Limb (tissue), 2 donors: ENCODE data around the gene ELOVL2.
A peak's percentile ranks its signal among the peaks of the same experiment; 100 is the strongest.
"Not testable (repeated sequence)": the region's sequence is repeated elsewhere in the genome, so short reads cannot be mapped to it uniquely, and the experiment has no call there.

ENCODE experiments used
- DNase-seq, 2 donors: peaks; one replicate each; pipeline ENCODE4 v3.0.0-alpha.2; 2016; ENCODE audit errors: extremely low spot score in 2 of 2

ELOVL2 gene

GRCh38 chr6:11023032-11023431, 21.1 kb downstream of the ELOVL2 start:
- no peak for DNase-seq

GRCh38 chr6:11021714-11022113, 22.4 kb downstream of the ELOVL2 start:
- no peak for DNase-seq

GRCh38 chr6:11021003-11021402, 23.1 kb downstream of the ELOVL2 start:
- DNase-seq, result no peak

DNA sequence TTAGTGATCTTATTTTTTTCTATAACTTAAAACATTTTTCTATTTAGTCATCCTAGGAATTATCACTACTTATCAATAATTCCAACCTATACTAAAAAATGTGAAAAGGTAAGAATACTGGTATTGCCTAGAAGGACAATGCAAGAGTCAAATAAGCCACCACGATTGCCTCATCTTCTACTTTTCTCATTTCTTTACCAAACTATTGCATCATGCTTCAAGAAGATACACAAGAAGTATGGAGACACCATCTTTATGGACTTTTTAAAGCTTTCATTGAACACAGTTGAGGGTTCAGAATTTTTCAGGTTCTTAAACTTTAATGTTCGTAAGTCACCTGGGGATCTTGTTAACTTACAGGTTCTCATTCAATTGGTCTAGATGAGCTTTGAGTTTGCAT, 25.9 kb downstream of the ELOVL2 start:
- no peak for DNase-seq

DNA sequence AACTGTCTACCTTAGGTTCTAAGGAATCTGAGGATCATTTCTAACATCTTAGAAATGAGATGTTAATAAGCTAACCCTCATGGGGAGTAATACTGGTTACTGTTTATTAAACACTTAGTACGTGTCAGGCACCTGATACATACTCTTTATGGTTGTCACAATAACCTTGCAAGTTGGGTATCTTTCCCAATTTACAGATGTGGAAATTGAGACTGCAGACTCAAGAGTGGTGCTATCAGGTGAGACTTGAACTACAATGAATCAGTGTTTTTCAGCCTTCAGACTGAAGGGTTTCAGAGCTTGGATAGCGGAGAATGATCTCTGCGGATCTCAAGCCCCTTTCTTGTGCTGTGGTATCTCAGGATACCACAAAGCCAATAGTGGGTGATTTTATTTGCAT, 27.0 kb downstream of the ELOVL2 start:
- no peak for DNase-seq

DNA sequence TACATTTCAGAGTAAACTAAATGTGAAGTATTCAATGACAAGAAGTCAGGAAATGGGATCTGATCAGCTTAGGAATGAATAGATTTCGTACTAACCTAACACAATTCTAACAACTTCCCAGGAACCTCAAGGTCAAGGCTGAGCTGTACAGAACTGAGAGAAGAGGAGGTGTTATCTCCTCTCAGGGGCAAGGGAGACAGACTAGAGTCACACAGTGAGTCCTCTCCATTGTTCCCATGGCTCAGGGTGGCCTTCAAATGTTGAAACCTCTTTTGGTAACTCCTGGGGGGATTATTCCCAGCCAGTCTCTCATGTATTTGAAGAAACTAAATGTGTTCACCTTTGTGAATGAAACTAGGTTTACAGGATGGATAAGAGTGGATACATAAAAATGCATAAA, 27.7 kb downstream of the ELOVL2 start:
- DNase-seq, result no peak

- no peak for DNase-seq
Measured at GRCh38 chr6:11015102-11015501, 29.0 kb downstream of the ELOVL2 start.

GRCh38 chr6:11013721-11014070, 30.4 kb downstream of the ELOVL2 start:
- DNase-seq, result no peak

- no peak for DNase-seq
Measured at GRCh38 chr6:11012976-11013720, 31.0 kb downstream of the ELOVL2 start.

DNA sequence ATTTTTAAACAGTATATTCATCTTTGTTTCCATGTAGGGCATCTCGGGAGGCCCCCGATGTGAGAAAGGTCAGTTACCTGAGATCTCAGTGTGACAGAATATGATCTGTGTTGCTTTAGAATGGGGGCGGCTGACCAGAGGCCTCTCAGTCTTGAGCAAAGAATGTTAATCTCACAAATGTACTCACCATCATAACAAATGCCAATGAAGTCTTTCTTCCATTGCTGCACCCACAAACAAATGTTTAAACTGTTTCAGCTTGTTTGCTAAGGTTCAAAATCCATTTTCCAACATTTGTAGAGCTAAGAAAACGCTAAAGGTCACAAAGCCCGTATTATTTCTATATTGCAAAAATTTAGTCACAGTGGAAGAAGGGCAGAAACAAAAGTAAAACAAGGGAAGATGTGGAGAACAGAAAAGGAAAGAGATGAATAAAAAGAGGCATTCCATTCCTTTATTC, 31.8 kb downstream of the ELOVL2 start:
- DNase-seq, result no peak

DNA sequence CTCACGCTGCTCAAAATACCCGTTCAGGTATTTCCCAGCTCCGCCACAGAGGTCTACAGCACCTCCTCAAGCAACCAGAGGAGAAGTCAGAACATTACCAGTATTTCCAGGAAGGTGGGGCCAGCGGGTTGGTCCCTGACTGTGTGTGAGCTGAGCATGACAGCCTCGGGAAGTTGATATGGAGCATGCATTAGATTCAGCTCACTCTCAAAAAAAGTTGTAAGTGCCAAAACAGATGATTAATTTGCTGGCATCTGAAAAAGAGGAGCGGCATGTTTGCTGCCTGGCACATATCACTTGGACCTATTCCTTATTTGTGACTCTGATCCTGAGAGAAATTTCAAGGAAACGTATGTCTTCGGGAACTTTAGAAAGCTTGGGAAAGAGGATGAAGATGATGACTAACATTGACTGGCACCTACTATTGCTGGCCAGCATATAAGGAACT, 32.3 kb downstream of the ELOVL2 start:
- no peak for DNase-seq

DNA sequence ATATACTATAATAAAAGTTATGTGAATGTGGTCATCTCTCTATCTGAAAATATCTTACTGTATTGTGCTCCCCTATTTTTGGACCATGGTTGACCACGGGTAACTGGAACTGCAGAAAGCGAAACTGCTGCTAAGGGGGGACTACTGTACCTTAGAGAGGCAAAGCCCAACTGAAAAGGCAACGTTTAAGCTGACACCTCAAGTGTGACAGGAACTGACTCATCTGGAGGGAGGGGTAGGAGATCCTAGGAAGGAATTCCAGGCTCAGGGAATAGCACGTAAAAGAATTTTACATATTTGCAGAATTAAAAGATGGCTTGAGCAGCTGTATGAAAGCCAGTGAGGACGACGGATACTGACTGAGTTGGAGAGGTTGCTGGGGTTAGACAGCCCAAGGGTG, 34.8 kb downstream of the ELOVL2 start:
- DNase-seq, result no peak

GRCh38 chr6:11008821-11009220, 35.3 kb downstream of the ELOVL2 start:
- no peak for DNase-seq

GRCh38 chr6:11007715-11008608, 36.1 kb downstream of the ELOVL2 start:
- DNase-seq, result no peak

DNA sequence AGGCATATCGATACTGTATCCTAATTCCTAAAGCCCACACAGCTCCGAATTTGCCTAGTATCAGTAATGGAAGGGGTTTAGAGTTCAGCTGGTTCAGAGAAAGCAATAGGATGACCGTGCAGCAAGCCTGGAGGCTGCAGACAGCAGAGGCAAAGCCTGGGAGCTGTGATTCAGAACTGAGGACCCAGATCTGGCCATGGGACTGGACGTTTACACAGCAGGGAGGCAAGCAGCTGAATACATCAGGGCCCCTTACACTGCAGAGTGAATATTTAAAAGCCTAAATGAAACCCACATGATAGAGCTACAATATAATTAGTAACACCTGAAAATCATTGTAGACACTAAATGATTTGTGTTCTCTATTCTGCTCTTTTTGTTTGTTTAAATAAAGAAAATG, 38.0 kb downstream of the ELOVL2 start:
- DNase-seq, result no peak

GRCh38 chr6:11003297-11003696, 40.8 kb downstream of the ELOVL2 start:
- not testable (repeated sequence) for DNase-seq

DNA sequence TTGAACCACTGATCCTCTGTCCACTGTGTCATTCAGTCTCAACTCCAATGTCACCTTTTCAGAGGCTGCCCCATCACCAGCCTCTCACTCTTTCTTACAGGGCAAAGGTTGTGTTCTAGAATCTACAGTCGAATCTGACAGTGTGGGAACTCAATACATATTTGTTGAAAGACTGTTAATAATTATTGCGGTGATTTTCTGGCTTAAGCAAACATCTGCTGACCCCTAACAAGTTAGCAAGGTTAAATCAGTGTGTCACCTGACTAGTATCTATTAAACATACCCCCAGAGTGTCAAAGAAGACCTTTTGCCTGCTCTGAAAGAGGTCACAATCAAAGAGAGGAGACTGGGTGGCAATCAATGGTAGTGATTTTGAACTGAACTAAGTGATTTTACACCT, 41.9 kb downstream of the ELOVL2 start:
- DNase-seq, result no peak

DNA sequence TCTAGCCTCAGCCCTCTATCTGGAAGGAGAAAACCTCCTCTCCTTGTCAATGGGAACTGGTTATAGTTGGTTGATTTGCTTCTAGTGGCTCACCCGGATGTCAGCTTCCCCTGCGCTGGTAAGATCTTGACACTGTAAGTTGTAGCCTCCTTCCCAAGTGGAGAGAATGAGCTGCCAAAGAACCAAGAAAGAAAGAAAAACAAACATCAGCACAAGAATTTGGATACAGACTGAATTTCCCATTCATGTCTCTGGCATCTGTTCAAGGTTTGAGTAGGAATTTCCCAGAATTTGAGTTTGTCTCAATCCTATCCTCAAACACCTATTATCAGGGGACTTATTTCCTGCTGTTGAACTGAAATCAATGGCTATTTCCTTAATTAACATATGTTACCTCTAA, 44.1 kb downstream of the ELOVL2 start:
- DNase-seq, result peak in 1 of 2 donors; percentile 40

GRCh38 chr6:10995114-10995707, 48.9 kb downstream of the ELOVL2 start:
- no peak for DNase-seq

DNA sequence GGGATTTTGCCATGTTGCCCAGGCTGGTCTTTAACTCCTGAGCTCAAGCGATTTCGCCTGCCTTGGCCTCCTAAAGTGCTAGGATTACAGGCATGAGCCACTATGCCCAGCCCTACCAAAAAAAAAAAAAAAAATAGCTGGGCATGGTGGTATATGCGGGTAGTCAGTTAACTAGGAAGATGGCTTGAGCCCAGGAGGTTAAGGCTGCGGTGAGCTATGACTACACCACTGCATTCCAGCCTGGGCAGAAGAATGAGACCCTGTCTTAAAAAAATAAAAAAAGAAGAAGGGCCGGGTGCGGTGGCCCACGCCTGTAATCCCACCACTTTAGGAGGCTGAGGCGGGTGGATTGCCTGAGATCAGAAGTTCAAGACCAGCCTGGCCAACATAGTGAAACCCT, 50.2 kb downstream of the ELOVL2 start:
- no peak for DNase-seq

- DNase-seq, result no peak
Measured at GRCh38 chr6:10991115-10991514, 53.0 kb downstream of the ELOVL2 start.

DNA sequence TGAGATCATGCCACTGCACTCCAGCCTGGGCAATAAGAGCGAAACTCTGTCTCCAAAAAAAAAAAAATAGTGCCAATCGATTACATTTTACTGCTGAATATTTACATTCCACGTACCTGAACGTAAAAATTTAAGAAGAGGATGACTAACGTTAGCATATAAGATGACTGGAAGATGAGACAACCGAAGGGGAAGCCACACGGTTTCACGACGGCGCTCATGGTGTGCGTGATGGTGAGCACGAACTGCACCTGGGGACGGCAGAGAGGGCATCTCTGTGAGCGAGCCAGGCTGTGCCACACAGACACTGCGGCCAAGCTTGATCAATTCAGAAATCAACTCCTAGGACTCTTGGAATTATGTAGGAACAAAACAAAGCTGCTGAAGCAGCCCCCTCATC, 54.5 kb downstream of the ELOVL2 start:
- no peak for DNase-seq
